ENCODE measurements around the gene ASAP2.

The ASAP2 gene

DNA sequence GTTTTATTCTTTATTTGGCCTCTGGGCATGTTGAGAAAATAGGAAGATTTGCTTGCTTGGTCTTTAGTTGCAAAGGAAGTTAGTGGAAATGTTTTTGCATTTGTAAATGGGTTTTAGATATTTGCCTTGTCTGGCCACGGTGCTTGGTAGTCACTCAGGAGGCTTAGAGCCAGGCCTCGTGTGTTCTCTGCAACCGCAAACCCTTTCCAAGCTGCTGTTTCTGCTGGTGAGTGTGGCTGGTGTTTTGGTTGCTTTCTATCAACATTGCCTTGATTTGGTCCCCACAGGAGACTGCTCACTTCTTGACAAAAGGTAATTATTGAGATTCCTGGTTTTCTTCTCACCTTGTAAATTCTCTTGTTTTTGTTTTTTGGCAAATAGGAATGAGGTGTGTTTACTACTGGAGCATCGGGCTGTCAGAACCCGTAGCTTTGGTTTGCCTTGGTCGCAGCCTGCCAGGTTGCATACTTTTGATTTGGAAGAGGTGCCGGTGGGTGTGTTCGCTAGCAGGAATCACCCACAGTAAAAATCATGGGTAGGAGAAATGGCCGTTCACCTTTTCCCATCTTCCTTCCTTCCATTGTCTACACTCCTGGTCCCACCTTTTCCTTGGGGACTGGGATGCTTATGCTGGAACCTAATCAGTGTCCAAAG, 15.8 kb downstream of the ASAP2 start:
- DNase-seq, result no peak
- Histone ChIP-seq H3K4me1 (ENCODE audit: control insufficient read depth, low read depth, low read length) (peaks cover 14% of the 10 kb centered on the region), H3K4me2 (ENCODE audit: low read length) (no peak overlapping the region), H2BK15ac (replicated peaks; ENCODE audit: low read depth) (no peak overlapping the region), H2BK120ac (ENCODE audit: low read depth, low read length) (no peak overlapping the region), H3K4ac (ENCODE audit: low read depth, low read length) (no peak overlapping the region), H3K4me3 (ENCODE audit: low read length) (no peak overlapping the region), H3K79me1 (ENCODE audit: low read length) (peaks cover 5% of the 10 kb centered on the region), H3K27ac (ENCODE audit: low read depth, low read length) (no peak overlapping the region), H3K56ac (ENCODE audit: low read length) (no peak overlapping the region), H3K79me2 (ENCODE audit: control insufficient read depth, insufficient read depth, low read length) (peaks cover 7% of the 10 kb centered on the region), H3K9ac (ENCODE audit: low read length) (no peak overlapping the region), H3K36me3 (ENCODE audit: control insufficient read depth, insufficient read depth, low read length) (no peaks in the 10 kb centered on the region), H3K27me3 (ENCODE audit: insufficient read depth, low read length, poor library complexity) (peaks cover 2% of the 10 kb centered on the region), H2AK5ac (ENCODE audit: low read length) (no peak overlapping the region), H4K8ac (ENCODE audit: low read depth, low read length) (no peak overlapping the region), H3K18ac (ENCODE audit: low read length) (no peak overlapping the region), H2BK5ac (ENCODE audit: low read length) (no peak overlapping the region), H3K23ac (ENCODE audit: low read length) (no peak overlapping the region), H4K5ac (ENCODE audit: low read length) (no peak overlapping the region)
- no CpG with 5 or more reads among the region's 9 CpGs for WGBS (ENCODE audit: extremely low coverage, insufficient coverage, low lambda C conversion rate)

- Histone ChIP-seq H3K79me1 (ENCODE audit: low read length) (peaks cover 5% of the 10 kb centered on the region), H4K5ac (ENCODE audit: low read length) (no peak overlapping the region), H3K4me2 (ENCODE audit: low read length) (no peak overlapping the region), H3K79me2 (ENCODE audit: control insufficient read depth, insufficient read depth, low read length) (peaks cover 7% of the 10 kb centered on the region), H3K4me1 (ENCODE audit: control insufficient read depth, low read depth, low read length) (peaks cover 15% of the 10 kb centered on the region), H3K36me3 (ENCODE audit: control insufficient read depth, insufficient read depth, low read length) (no peaks in the 10 kb centered on the region), H3K9ac (ENCODE audit: low read length) (no peak overlapping the region), H3K27me3 (ENCODE audit: insufficient read depth, low read length, poor library complexity) (peaks cover 2% of the 10 kb centered on the region), H4K8ac (ENCODE audit: low read depth, low read length) (no peak overlapping the region), H2BK15ac (replicated peaks; ENCODE audit: low read depth) (no peak overlapping the region), H2AK5ac (ENCODE audit: low read length) (no peak overlapping the region), H2BK120ac (ENCODE audit: low read depth, low read length) (no peak overlapping the region), H3K27ac (ENCODE audit: low read depth, low read length) (no peak overlapping the region), H3K18ac (ENCODE audit: low read length) (no peak overlapping the region), H3K4ac (ENCODE audit: low read depth, low read length) (no peak overlapping the region), H3K23ac (ENCODE audit: low read length) (no peak overlapping the region), H2BK5ac (ENCODE audit: low read length) (no peak overlapping the region), H3K4me3 (ENCODE audit: low read length) (no peak overlapping the region), H3K56ac (ENCODE audit: low read length) (no peak overlapping the region)
- DNase-seq, result no peak
- WGBS (ENCODE audit: extremely low coverage, insufficient coverage, low lambda C conversion rate), result no CpG with 5 or more reads among the region's 2 CpGs
Observed at GRCh38 chr2:9222893-9223287, 16.3 kb downstream of the ASAP2 start.

DNA sequence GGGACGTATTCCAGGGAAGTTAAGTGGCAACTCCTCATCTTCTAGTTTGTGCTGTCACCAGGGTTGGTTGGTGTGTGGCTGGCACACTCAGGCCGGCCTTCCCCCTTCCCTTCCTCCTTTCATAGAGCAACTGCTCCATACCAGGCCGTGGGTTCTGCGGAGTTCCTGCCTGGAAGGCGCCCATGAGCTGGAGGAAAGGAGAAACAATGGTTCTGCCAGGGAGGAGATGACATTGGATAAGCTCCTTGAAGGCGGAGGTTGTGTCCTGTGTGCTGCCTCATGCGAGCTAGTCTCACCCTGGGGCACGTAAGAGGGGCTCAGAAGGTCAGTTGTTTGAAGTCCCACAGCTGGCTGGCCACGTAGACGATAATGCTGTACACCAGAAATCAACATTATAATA, 19.2 kb downstream of the ASAP2 start:
- H3K4me2 ChIP-seq (ENCODE audit: low read length), result no peak overlapping the region
- H2BK120ac ChIP-seq (ENCODE audit: low read depth, low read length), result no peak overlapping the region
- H3K9ac ChIP-seq (ENCODE audit: low read length), result no peak overlapping the region
- H4K8ac ChIP-seq (ENCODE audit: low read depth, low read length), result no peak overlapping the region
- WGBS (ENCODE audit: extremely low coverage, insufficient coverage, low lambda C conversion rate), result no CpG with 5 or more reads among the region's 10 CpGs
- no peak for DNase-seq
- no peak overlapping the region for H3K23ac ChIP-seq (ENCODE audit: low read length)
- H4K5ac ChIP-seq (ENCODE audit: low read length), result no peak overlapping the region
- no peak overlapping the region for H2BK5ac ChIP-seq (ENCODE audit: low read length)
- H2AK5ac ChIP-seq (ENCODE audit: low read length), result no peak overlapping the region
- peaks cover 9% of the 10 kb centered on the region for H3K79me2 ChIP-seq (ENCODE audit: control insufficient read depth, insufficient read depth, low read length)
- no peaks in the 10 kb centered on the region for H3K27me3 ChIP-seq (ENCODE audit: insufficient read depth, low read length, poor library complexity)
- peaks cover 9% of the 10 kb centered on the region for H3K79me1 ChIP-seq (ENCODE audit: low read length)
- H3K4ac ChIP-seq (ENCODE audit: low read depth, low read length), result no peak overlapping the region
- peaks cover 12% of the 10 kb centered on the region for H3K4me1 ChIP-seq (ENCODE audit: control insufficient read depth, low read depth, low read length)
- H3K56ac ChIP-seq (ENCODE audit: low read length), result no peak overlapping the region
- H3K4me3 ChIP-seq (ENCODE audit: low read length), result no peak overlapping the region
- no peaks in the 10 kb centered on the region for H3K36me3 ChIP-seq (ENCODE audit: control insufficient read depth, insufficient read depth, low read length)
- no peak overlapping the region for H2BK15ac ChIP-seq (replicated peaks; ENCODE audit: low read depth)
- no peak overlapping the region for H3K18ac ChIP-seq (ENCODE audit: low read length)
- H3K27ac ChIP-seq (ENCODE audit: low read depth, low read length), result no peak overlapping the region

- no peak overlapping the region for H2BK15ac ChIP-seq (replicated peaks; ENCODE audit: low read depth)
- H3K4me3 ChIP-seq (ENCODE audit: low read length), result no peak overlapping the region
- no peak overlapping the region for H2BK5ac ChIP-seq (ENCODE audit: low read length)
- peak overlapping the region; percentile 75 for H3K56ac ChIP-seq (ENCODE audit: low read length)
- no peak overlapping the region for H2AK5ac ChIP-seq (ENCODE audit: low read length)
- peak overlapping the region; percentile 31 for H3K23ac ChIP-seq (ENCODE audit: low read length)
- no peaks in the 10 kb centered on the region for H3K36me3 ChIP-seq (ENCODE audit: control insufficient read depth, insufficient read depth, low read length)
- no peak overlapping the region for H4K5ac ChIP-seq (ENCODE audit: low read length)
- H4K8ac ChIP-seq (ENCODE audit: low read depth, low read length), result no peak overlapping the region
- H3K4me2 ChIP-seq (ENCODE audit: low read length), result no peak overlapping the region
- H3K79me2 ChIP-seq (ENCODE audit: control insufficient read depth, insufficient read depth, low read length), result peaks cover 9% of the 10 kb centered on the region
- H3K4ac ChIP-seq (ENCODE audit: low read depth, low read length), result no peak overlapping the region
- H3K9ac ChIP-seq (ENCODE audit: low read length), result no peak overlapping the region
- peaks cover 12% of the 10 kb centered on the region for H3K4me1 ChIP-seq (ENCODE audit: control insufficient read depth, low read depth, low read length)
- H3K18ac ChIP-seq (ENCODE audit: low read length), result no peak overlapping the region
- H3K27ac ChIP-seq (ENCODE audit: low read depth, low read length), result no peak overlapping the region
- H3K79me1 ChIP-seq (ENCODE audit: low read length), result peaks cover 9% of the 10 kb centered on the region
- no peak overlapping the region for H2BK120ac ChIP-seq (ENCODE audit: low read depth, low read length)
- no CpG with 5 or more reads among the region's 15 CpGs for WGBS (ENCODE audit: extremely low coverage, insufficient coverage, low lambda C conversion rate)
- DNase-seq, result peak; percentile 66
- H3K27me3 ChIP-seq (ENCODE audit: insufficient read depth, low read length, poor library complexity), result no peaks in the 10 kb centered on the region
Observed at GRCh38 chr2:9226458-9227380, 20.1 kb downstream of the ASAP2 start.

- Histone ChIP-seq H3K56ac (ENCODE audit: low read length) (no peak overlapping the region), H2AK5ac (ENCODE audit: low read length) (no peak overlapping the region), H2BK120ac (ENCODE audit: low read depth, low read length) (no peak overlapping the region), H3K36me3 (ENCODE audit: control insufficient read depth, insufficient read depth, low read length) (no peaks in the 10 kb centered on the region), H3K79me2 (ENCODE audit: control insufficient read depth, insufficient read depth, low read length) (peaks cover 6% of the 10 kb centered on the region), H3K23ac (ENCODE audit: low read length) (no peak overlapping the region), H3K9ac (ENCODE audit: low read length) (no peak overlapping the region), H3K4ac (ENCODE audit: low read depth, low read length) (no peak overlapping the region), H3K79me1 (ENCODE audit: low read length) (peaks cover 9% of the 10 kb centered on the region), H4K5ac (ENCODE audit: low read length) (no peak overlapping the region), H3K18ac (ENCODE audit: low read length) (no peak overlapping the region), H3K4me1 (ENCODE audit: control insufficient read depth, low read depth, low read length) (peaks cover 7% of the 10 kb centered on the region), H4K8ac (ENCODE audit: low read depth, low read length) (no peak overlapping the region), H3K4me2 (ENCODE audit: low read length) (no peak overlapping the region), H3K27ac (ENCODE audit: low read depth, low read length) (no peak overlapping the region), H3K27me3 (ENCODE audit: insufficient read depth, low read length, poor library complexity) (no peaks in the 10 kb centered on the region), H2BK5ac (ENCODE audit: low read length) (no peak overlapping the region), H2BK15ac (replicated peaks; ENCODE audit: low read depth) (no peak overlapping the region), H3K4me3 (ENCODE audit: low read length) (no peak overlapping the region)
- no peak for DNase-seq
- WGBS (ENCODE audit: extremely low coverage, insufficient coverage, low lambda C conversion rate), result no CpG with 5 or more reads among the region's 4 CpGs
Observed at GRCh38 chr2:9228088-9228751, 21.6 kb downstream of the ASAP2 start.

Data from mesendoderm (in vitro differentiated cells).